ENCODE measurements around the gene ADISSP.

GRCh38 chr20:3720068-3720467 lies 47.5 kb downstream of the ADISSP start:
- TF ChIP-seq TAF1 (IDR thresholded peaks at IDR 0.05; ENCODE audit: borderline replicate concordance, insufficient read depth, low read length) (no peak), POLR2AphosphoS5 (IDR thresholded peaks at IDR 0.05; ENCODE audit: low read depth, low read length) (no peak), FOXP2 (optimal IDR thresholded peaks at IDR 0.05; ENCODE audit: borderline replicate concordance, extremely low read depth, extremely low read length, insufficient read depth) (no peak), SIN3A (IDR thresholded peaks at IDR 0.05; ENCODE audit: borderline replicate concordance, insufficient read depth, low read length) (no peak), REST (IDR thresholded peaks at IDR 0.05; ENCODE audit: insufficient read depth in 1 of 2, low read depth in 2 of 2, low read length in 2 of 2) (no peak)
